Measurements from ENCODE around the gene CHPF.

The CHPF gene

DNA sequence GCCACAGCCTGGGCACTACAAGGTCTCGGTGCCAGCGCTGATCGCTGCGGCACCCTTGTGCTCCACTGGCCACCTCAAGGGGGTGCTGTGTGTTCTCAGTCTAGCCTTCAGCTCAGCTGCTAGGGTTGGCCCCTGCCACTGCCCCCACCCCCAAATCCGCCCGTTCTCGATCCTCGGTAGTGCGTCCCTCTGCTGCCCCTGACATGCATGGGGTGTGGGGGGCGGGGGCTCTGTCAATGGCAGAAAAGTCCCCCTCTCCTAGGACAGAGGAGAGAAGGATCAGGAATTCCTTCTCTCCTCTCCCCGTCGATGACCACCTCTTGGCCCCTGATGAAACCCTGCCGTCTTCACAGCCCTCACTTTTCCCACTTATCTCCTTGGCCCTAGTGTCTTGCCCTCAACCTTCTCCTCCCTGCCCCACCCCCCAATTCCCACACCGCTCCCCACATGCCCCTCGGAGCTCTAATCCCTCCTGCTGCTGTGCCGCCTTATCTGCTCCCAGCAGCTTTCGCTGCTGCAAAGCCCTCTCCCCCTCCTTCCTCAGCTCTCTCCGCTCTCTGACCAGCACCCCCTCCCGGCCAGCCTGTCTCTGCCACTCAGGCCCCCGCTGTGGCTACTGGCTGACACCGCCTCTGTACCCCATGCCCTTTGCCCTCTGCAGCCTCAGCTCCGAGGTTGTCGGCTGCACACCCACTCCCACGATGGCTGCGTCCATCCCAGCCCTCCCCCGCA is 33.7 kb downstream of the CHPF start (continued):
- TF ChIP-seq, protein P1, sequence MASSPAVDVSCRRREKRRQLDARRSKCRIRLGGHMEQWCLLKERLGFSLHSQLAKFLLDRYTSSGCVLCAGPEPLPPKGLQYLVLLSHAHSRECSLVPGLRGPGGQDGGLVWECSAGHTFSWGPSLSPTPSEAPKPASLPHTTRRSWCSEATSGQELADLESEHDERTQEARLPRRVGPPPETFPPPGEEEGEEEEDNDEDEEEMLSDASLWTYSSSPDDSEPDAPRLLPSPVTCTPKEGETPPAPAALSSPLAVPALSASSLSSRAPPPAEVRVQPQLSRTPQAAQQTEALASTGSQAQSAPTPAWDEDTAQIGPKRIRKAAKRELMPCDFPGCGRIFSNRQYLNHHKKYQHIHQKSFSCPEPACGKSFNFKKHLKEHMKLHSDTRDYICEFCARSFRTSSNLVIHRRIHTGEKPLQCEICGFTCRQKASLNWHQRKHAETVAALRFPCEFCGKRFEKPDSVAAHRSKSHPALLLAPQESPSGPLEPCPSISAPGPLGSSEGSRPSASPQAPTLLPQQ (tag by site-specific recombination; IDR thresholded peaks at IDR 0.05): no peak
- no peak for TF ChIP-seq SCRT1 (tag by site-specific recombination; IDR thresholded peaks at IDR 0.05; ENCODE audit: borderline replicate concordance)
- TF ChIP-seq, protein P2, sequence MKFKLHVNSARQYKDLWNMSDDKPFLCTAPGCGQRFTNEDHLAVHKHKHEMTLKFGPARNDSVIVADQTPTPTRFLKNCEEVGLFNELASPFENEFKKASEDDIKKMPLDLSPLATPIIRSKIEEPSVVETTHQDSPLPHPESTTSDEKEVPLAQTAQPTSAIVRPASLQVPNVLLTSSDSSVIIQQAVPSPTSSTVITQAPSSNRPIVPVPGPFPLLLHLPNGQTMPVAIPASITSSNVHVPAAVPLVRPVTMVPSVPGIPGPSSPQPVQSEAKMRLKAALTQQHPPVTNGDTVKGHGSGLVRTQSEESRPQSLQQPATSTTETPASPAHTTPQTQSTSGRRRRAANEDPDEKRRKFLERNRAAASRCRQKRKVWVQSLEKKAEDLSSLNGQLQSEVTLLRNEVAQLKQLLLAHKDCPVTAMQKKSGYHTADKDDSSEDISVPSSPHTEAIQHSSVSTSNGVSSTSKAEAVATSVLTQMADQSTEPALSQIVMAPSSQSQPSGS (tag by site-specific recombination; IDR thresholded peaks at IDR 0.05; ENCODE audit: low read depth): no peak
- TF ChIP-seq ZFHX2 (tag by site-specific recombination; conservative IDR thresholded peaks at IDR 0.05): peak; percentile 77
- TF ChIP-seq ZNF214 (tag by site-specific recombination; IDR thresholded peaks at IDR 0.05; ENCODE audit: borderline replicate concordance): no peak
- TF ChIP-seq, protein P3, sequence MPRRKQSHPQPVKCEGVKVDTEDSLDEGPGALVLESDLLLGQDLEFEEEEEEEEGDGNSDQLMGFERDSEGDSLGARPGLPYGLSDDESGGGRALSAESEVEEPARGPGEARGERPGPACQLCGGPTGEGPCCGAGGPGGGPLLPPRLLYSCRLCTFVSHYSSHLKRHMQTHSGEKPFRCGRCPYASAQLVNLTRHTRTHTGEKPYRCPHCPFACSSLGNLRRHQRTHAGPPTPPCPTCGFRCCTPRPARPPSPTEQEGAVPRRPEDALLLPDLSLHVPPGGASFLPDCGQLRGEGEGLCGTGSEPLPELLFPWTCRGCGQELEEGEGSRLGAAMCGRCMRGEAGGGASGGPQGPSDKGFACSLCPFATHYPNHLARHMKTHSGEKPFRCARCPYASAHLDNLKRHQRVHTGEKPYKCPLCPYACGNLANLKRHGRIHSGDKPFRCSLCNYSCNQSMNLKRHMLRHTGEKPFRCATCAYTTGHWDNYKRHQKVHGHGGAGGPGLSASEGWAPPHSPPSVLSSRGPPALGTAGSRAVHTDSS (tag by site-specific recombination; IDR thresholded peaks at IDR 0.05): no peak
- no peak for TF ChIP-seq MZF1 (tag by site-specific recombination; IDR thresholded peaks at IDR 0.05; ENCODE audit: borderline replicate concordance)
- no peak for TF ChIP-seq YY1 (tag by site-specific recombination; IDR thresholded peaks at IDR 0.05)
- TF ChIP-seq, protein P4, sequence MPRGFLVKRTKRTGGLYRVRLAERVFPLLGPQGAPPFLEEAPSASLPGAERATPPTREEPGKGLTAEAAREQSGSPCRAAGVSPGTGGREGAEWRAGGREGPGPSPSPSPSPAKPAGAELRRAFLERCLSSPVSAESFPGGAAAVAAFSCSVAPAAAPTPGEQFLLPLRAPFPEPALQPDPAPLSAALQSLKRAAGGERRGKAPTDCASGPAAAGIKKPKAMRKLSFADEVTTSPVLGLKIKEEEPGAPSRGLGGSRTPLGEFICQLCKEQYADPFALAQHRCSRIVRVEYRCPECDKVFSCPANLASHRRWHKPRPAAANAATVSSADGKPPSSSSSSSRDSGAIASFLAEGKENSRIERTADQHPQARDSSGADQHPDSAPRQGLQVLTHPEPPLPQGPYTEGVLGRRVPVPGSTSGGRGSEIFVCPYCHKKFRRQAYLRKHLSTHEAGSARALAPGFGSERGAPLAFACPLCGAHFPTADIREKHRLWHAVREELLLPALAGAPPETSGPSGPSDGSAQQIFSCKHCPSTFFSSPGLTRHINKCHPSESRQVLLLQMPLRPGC (tag by site-specific recombination; IDR thresholded peaks at IDR 0.05): no peak
- TF ChIP-seq ZBTB1 (tag by site-specific recombination; IDR thresholded peaks at IDR 0.05): no peak
- TF ChIP-seq ZNF341 (tag by site-specific recombination; IDR thresholded peaks at IDR 0.05; ENCODE audit: low read depth): peak; percentile 84
- TF ChIP-seq ZNF23 (tag by site-specific recombination; IDR thresholded peaks at IDR 0.05; ENCODE audit: borderline replicate concordance): no peak
- TF ChIP-seq ZNF184 (tag by site-specific recombination; IDR thresholded peaks at IDR 0.05): no peak
- no peak for TF ChIP-seq ZBTB21 (tag by site-specific recombination; IDR thresholded peaks at IDR 0.05)
- TF ChIP-seq ZNF626 (tag by site-specific recombination; IDR thresholded peaks at IDR 0.05): no peak
- no peak for TF ChIP-seq ZNF654 (tag by site-specific recombination; IDR thresholded peaks at IDR 0.05; ENCODE audit: low read depth)
- peak; percentile 29; the same call in 1 of the 2 replicates for TF ChIP-seq KLF8 (tag by site-specific recombination; IDR thresholded peaks at IDR 0.05)
- TF ChIP-seq, protein P5, sequence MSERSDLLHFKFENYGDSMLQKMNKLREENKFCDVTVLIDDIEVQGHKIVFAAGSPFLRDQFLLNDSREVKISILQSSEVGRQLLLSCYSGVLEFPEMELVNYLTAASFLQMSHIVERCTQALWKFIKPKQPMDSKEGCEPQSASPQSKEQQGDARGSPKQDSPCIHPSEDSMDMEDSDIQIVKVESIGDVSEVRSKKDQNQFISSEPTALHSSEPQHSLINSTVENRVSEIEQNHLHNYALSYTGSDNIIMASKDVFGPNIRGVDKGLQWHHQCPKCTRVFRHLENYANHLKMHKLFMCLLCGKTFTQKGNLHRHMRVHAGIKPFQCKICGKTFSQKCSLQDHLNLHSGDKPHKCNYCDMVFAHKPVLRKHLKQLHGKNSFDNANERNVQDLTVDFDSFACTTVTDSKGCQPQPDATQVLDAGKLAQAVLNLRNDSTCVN (tag by site-specific recombination; optimal IDR thresholded peaks at IDR 0.05): no peak
- no peak for TF ChIP-seq ZNF221 (tag by site-specific recombination; IDR thresholded peaks at IDR 0.05; ENCODE audit: borderline replicate concordance)
- TF ChIP-seq, protein P6, sequence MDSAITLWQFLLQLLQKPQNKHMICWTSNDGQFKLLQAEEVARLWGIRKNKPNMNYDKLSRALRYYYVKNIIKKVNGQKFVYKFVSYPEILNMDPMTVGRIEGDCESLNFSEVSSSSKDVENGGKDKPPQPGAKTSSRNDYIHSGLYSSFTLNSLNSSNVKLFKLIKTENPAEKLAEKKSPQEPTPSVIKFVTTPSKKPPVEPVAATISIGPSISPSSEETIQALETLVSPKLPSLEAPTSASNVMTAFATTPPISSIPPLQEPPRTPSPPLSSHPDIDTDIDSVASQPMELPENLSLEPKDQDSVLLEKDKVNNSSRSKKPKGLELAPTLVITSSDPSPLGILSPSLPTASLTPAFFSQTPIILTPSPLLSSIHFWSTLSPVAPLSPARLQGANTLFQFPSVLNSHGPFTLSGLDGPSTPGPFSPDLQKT (IDR thresholded peaks at IDR 0.05; ENCODE audit: borderline replicate concordance, low read depth, low read length): no peak
- no peak for TF ChIP-seq BCL11B (tag by site-specific recombination; IDR thresholded peaks at IDR 0.05; ENCODE audit: low read depth)
- peak; percentile 19; the same call in 1 of the 2 replicates for TF ChIP-seq ZNF501 (tag by site-specific recombination; IDR thresholded peaks at IDR 0.05)
- no peak for TF ChIP-seq FEZF1 (tag by site-specific recombination; IDR thresholded peaks at IDR 0.05)
- no peak for TF ChIP-seq ZNF138 (tag by site-specific recombination; IDR thresholded peaks at IDR 0.05; ENCODE audit: borderline replicate concordance)
- no peak for TF ChIP-seq ZBTB7A (tag by site-specific recombination; IDR thresholded peaks at IDR 0.05; ENCODE audit: low read depth)
- TF ChIP-seq, protein P7, sequence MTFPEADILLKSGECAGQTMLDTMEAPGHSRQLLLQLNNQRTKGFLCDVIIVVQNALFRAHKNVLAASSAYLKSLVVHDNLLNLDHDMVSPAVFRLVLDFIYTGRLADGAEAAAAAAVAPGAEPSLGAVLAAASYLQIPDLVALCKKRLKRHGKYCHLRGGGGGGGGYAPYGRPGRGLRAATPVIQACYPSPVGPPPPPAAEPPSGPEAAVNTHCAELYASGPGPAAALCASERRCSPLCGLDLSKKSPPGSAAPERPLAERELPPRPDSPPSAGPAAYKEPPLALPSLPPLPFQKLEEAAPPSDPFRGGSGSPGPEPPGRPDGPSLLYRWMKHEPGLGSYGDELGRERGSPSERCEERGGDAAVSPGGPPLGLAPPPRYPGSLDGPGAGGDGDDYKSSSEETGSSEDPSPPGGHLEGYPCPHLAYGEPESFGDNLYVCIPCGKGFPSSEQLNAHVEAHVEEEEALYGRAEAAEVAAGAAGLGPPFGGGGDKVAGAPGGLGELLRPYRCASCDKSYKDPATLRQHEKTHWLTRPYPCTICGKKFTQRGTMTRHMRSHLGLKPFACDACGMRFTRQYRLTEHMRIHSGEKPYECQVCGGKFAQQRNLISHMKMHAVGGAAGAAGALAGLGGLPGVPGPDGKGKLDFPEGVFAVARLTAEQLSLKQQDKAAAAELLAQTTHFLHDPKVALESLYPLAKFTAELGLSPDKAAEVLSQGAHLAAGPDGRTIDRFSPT (tag by site-specific recombination; IDR thresholded peaks at IDR 0.05): peak; percentile 67; the same call in 1 of the 2 replicates

All from HEK293 (cell line).